HepG2 (cell line): Measurements from ENCODE around the gene MTA1. TPM values are rescaled to one million over a fixed set of nuclear protein-coding genes. Genes with fewer than 3 reads are reported as not detected.

Source experiments
- CCAR2 ChIP-seq: fragments of 200-400 bp; formaldehyde crosslinking; optimal IDR thresholded peaks from 2 replicates; pipeline ENCODE3; 2018; ENCODE audit warnings: low read depth, mild to moderate bottlenecking, low read length, moderate library complexity
- ESRRA ChIP-seq: sonication (generic); formaldehyde crosslinking; IDR thresholded peaks from 2 replicates; pipeline ENCODE4 v1.5.1; 2020; ENCODE audit warnings: mild to moderate bottlenecking, low read depth, missing genetic modification reagents
- FOSL1 ChIP-seq: sonication (generic); formaldehyde crosslinking; IDR thresholded peaks from 2 replicates; pipeline ENCODE4 v1.9.0; 2021; ENCODE audit warnings: missing genetic modification reagents, borderline replicate concordance
- GATAD2A ChIP-seq: IDR thresholded peaks from 2 replicates; pipeline ENCODE4 v1.6.1; 2016
- IRF9 ChIP-seq: sonication (generic); formaldehyde crosslinking; IDR thresholded peaks from 2 replicates; pipeline ENCODE4 v1.8.0; 2022; ENCODE audit warnings: missing genetic modification reagents, mild to moderate bottlenecking, borderline replicate concordance
- KLF15 ChIP-seq: sonication (generic); formaldehyde crosslinking; IDR thresholded peaks from 2 replicates; pipeline ENCODE4 v1.8.1; 2023; ENCODE audit warnings: borderline replicate concordance, mild to moderate bottlenecking, inconsistent platforms, missing genetic modification reagents, mixed read lengths
- MAZ ChIP-seq, 2 experiments: sonication (generic) in 1 of 2; formaldehyde crosslinking in 1 of 2; IDR thresholded peaks; 2 replicates each; pipeline versions ENCODE4 v1.5.0 to v1.6.1; 2012 to 2020; ENCODE audit warnings: low read depth in 2 of 2, mild to moderate bottlenecking in 2 of 2, borderline replicate concordance in 1 of 2, improper control_type of control experiment in 1 of 2, low read length in 1 of 2, missing genetic modification reagents in 1 of 2, moderate library complexity in 1 of 2
- MIER3 ChIP-seq: IDR thresholded peaks from 2 replicates; pipeline ENCODE4 v1.6.1; 2016; ENCODE audit warnings: missing compliant biosample characterization, borderline replicate concordance
- NFKBIZ ChIP-seq: IDR thresholded peaks from 2 replicates; pipeline ENCODE4 v1.6.1; 2018; ENCODE audit warnings: missing genetic modification reagents, missing compliant biosample characterization
- POLR2A ChIP-seq, 2 experiments: IDR thresholded peaks; 2 replicates each; pipeline ENCODE4 v1.6.1; 2011; ENCODE audit warnings: low read depth in 2 of 2, low read length in 2 of 2, mild to moderate bottlenecking in 1 of 2, moderate library complexity in 1 of 2; ENCODE audit not compliant: insufficient read depth in 1 of 2
- PRPF4 ChIP-seq: fragments of 200-400 bp; formaldehyde crosslinking; IDR thresholded peaks from 2 replicates; pipeline ENCODE4 v1.6.1; 2016; ENCODE audit warnings: low read length, low read depth; ENCODE audit not compliant: poor library complexity, severe bottlenecking
- RNF219 ChIP-seq: sonication (generic); formaldehyde crosslinking; IDR thresholded peaks from 2 replicates; pipeline ENCODE4 v1.5.0; 2020; ENCODE audit warnings: mild to moderate bottlenecking, missing genetic modification reagents
- SAFB2 ChIP-seq: sonication (generic); formaldehyde crosslinking; IDR thresholded peaks from 2 replicates; pipeline ENCODE4 v1.5.1; 2020; ENCODE audit warnings: missing genetic modification reagents, low read depth, mild to moderate bottlenecking, borderline replicate concordance
- SMARCE1 ChIP-seq: fragments of 450-650 bp; IDR thresholded peaks from 2 replicates; pipeline ENCODE4 v1.6.1; 2017; ENCODE audit warnings: borderline replicate concordance
- ZKSCAN8 ChIP-seq: IDR thresholded peaks from 2 replicates; pipeline ENCODE4 v1.6.1; 2016; ENCODE audit warnings: borderline replicate concordance, missing genetic modification reagents, missing compliant biosample characterization
- ZNF234 ChIP-seq: sonication (generic); formaldehyde crosslinking; conservative IDR thresholded peaks from 2 replicates; pipeline ENCODE4 v1.5.1; 2020; ENCODE audit warnings: mild to moderate bottlenecking, missing genetic modification reagents
- ZNF614 ChIP-seq: IDR thresholded peaks from 2 replicates; pipeline ENCODE4 v1.6.1; 2018; ENCODE audit warnings: missing biosample characterization, missing genetic modification reagents, inconsistent platforms, borderline replicate concordance
- ZNF644 ChIP-seq: IDR thresholded peaks from 2 replicates; pipeline ENCODE4 v1.6.1; 2016; ENCODE audit warnings: low read depth
- ZNF724P ChIP-seq: sonication (generic); formaldehyde crosslinking; IDR thresholded peaks from 2 replicates; pipeline ENCODE4 v1.8.0; 2022; ENCODE audit warnings: missing genetic modification reagents, borderline replicate concordance
- polyA plus RNA-seq, 8 experiments: library from polyadenylated mRNA; depleted of rRNA in 3 of 8; stranded (reverse) in 7 of 8; unstranded in 1 of 8; fragments of >200 nt; fragmentation: Illumina TruSeq in 4 of 8; extraction: Trizol in 4 of 8; gene quantifications; 2 replicates each; pipeline versions ENCODE4 v1.2.1 to v1.2.3, GENCODE V29; 2011 to 2016; ENCODE audit warnings: low read depth in 4 of 8, missing spikeins in 1 of 8, mixed read lengths in 1 of 8; ENCODE audit not compliant: insufficient read depth in 1 of 8
- total RNA-seq, 5 experiments: library from RNA; depleted of rRNA; stranded (reverse); fragments of >200 nt; fragmentation: Illumina TruSeq; extraction: Trizol; gene quantifications; 2 replicates each; pipeline ENCODE4 v1.2.3, GENCODE V29; 2016; ENCODE audit warnings: low read depth in 1 of 5
- TF ChIP-seq, protein P1 (sequence below): sonication (generic); formaldehyde crosslinking; conservative IDR thresholded peaks from 2 replicates; pipeline ENCODE4 v1.4.0; 2020; ENCODE audit warnings: mild to moderate bottlenecking, missing genetic modification reagents, moderate library complexity
- TF ChIP-seq, protein P2 (sequence below): sonication (generic); formaldehyde crosslinking; IDR thresholded peaks from 2 replicates; pipeline ENCODE4 v1.8.1; 2023; ENCODE audit warnings: missing genetic modification reagents, mild to moderate bottlenecking, borderline replicate concordance

The MTA1 gene
- total and polyA plus RNA-seq, 2 of the 13 experiments (the other 11 are each of a cell fraction or from before 2014, with no cell fraction given), result 35.2 to 85.8 TPM

DNA sequence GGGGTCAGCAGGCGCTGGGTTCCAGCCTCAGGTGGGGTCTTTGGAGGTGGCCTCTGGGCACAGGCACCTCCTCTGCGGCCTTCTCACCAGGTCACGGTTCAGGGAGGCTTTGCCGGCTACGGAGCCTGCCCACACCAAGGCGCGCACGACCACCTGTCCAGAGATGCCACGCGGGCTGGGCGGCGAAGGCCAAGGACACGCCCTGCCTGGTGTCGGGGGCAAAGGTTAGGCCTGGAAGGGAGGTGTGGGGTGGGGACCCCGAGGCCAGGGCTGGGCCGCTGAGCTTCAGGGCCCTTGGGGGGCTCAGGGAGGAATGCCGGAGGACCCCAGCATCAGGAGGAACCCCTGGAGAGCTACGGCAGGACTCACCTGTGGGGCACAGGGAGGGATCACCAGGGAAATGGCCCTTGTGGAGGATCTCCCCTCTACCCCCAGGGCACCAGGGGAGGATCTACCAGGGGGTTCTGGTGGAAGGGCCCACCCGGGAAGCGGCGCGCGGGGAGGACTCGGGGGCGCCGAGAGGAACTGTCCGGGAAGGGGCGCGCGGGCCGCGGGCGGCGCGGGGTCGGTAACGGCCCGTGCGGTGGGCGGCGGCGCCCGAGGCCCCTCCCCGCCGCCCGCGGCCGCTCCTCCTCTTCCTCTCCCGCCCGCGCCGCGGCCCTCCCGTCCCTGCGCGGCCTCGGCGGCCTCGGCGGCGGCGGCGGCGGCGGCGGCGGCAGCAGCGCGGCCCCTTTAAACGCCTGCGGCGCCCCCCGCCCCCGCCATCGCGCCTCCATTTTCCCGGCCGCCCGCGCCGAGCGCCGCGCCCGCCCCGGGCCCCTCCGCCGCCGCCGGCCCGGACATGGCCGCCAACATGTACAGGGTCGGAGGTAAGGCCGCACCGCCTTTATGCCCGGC lies at the start of gene MTA1 (continued):
- TF ChIP-seq, protein P1, sequence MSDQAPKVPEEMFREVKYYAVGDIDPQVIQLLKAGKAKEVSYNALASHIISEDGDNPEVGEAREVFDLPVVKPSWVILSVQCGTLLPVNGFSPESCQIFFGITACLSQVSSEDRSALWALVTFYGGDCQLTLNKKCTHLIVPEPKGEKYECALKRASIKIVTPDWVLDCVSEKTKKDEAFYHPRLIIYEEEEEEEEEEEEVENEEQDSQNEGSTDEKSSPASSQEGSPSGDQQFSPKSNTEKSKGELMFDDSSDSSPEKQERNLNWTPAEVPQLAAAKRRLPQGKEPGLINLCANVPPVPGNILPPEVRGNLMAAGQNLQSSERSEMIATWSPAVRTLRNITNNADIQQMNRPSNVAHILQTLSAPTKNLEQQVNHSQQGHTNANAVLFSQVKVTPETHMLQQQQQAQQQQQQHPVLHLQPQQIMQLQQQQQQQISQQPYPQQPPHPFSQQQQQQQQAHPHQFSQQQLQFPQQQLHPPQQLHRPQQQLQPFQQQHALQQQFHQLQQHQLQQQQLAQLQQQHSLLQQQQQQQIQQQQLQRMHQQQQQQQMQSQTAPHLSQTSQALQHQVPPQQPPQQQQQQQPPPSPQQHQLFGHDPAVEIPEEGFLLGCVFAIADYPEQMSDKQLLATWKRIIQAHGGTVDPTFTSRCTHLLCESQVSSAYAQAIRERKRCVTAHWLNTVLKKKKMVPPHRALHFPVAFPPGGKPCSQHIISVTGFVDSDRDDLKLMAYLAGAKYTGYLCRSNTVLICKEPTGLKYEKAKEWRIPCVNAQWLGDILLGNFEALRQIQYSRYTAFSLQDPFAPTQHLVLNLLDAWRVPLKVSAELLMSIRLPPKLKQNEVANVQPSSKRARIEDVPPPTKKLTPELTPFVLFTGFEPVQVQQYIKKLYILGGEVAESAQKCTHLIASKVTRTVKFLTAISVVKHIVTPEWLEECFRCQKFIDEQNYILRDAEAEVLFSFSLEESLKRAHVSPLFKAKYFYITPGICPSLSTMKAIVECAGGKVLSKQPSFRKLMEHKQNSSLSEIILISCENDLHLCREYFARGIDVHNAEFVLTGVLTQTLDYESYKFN (CRISPR knock-in tag), result peak; percentile 43; the same call in 1 of the 2 replicates
- no peak for TF ChIP-seq SMARCE1
- TF ChIP-seq MIER3 (CRISPR knock-in tag), result no peak; the same call in 1 of the 2 replicates
- TF ChIP-seq IRF9 (CRISPR knock-in tag), result no peak
- 0 out of 2 replicates have a peak, but pooled peaks have one; percentile 72 for TF ChIP-seq ESRRA (CRISPR knock-in tag)
- TF ChIP-seq ZNF614 (CRISPR knock-in tag), result no peak
- no peak for TF ChIP-seq FOSL1 (CRISPR knock-in tag)
- no peak for TF ChIP-seq ZKSCAN8 (CRISPR knock-in tag)
- no peak for TF ChIP-seq RNF219 (CRISPR knock-in tag)
- TF ChIP-seq, protein P2, sequence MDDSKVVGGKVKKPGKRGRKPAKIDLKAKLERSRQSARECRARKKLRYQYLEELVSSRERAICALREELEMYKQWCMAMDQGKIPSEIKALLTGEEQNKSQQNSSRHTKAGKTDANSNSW (CRISPR knock-in tag), result no peak
- TF ChIP-seq ZNF724P (CRISPR knock-in tag), result peak; percentile 43; the same call in 1 of the 2 replicates
- TF ChIP-seq MAZ (IDR thresholded peaks at IDR 0.05; ENCODE audit: borderline replicate concordance, low read depth, low read length), result no peak
- peak; percentile 85 for TF ChIP-seq MAZ (CRISPR knock-in tag; IDR thresholded peaks at IDR 0.05; ENCODE audit: low read depth)
- TF ChIP-seq GATAD2A (CRISPR knock-in tag), result peak; percentile 53; the same call in 1 of the 2 replicates
- TF ChIP-seq CCAR2, result no peak
- 0 out of 2 replicates have a peak, but pooled peaks have one; percentile 38 for TF ChIP-seq NFKBIZ (CRISPR knock-in tag)
- TF ChIP-seq SAFB2 (CRISPR knock-in tag), result 0 out of 2 replicates have a peak, but pooled peaks have one; percentile 46
- TF ChIP-seq ZNF644, result no peak
- TF ChIP-seq POLR2A (IDR thresholded peaks at IDR 0.05; ENCODE audit: insufficient read depth in 1 of 2, low read depth in 2 of 2, low read length in 2 of 2), result peak; percentile 61 to 68
- no peak for TF ChIP-seq PRPF4
- TF ChIP-seq ZNF234 (CRISPR knock-in tag), result no peak
- no peak; the same call in 1 of the 2 replicates for TF ChIP-seq KLF15 (CRISPR knock-in tag)
